ENCODE results near the gene MYO19.
A peak's percentile ranks its signal among the peaks of the same experiment; 100 is the strongest.

Gene MYO19

GRCh38 chr17:36534840-36535668 lies at the start of gene MYO19, which contains the start of gene PIGW:
TSS of gene MYO19 (minus strand) at chr17:36534868. CDS start at chr17:36532538, 2,330 bp downstream.
TSS of gene PIGW (plus strand) at chr17:36534987. CDS start at chr17:36537102, 2,115 bp downstream.
- peak; percentile 76 for DNase-seq

- DNase-seq: no peak
Observed at GRCh38 chr17:36583787-36584186, 49.1 kb upstream of the MYO19 start.

GRCh38 chr17:36578671-36579070 lies 44.0 kb upstream of the MYO19 start:
- no peak for DNase-seq

GRCh38 chr17:36576793-36577192 lies 42.1 kb upstream of the MYO19 start:
- no peak for DNase-seq

- DNase-seq: no peak
Observed at GRCh38 chr17:36575028-36575427, 40.4 kb upstream of the MYO19 start.

GRCh38 chr17:36566081-36566480 lies 31.4 kb upstream of the MYO19 start:
- DNase-seq: no peak

GRCh38 chr17:36553459-36553858 lies 18.8 kb upstream of the MYO19 start:
- DNase-seq: no peak

- DNase-seq: no peak
Observed at GRCh38 chr17:36550491-36551417, 16.1 kb upstream of the MYO19 start.

GRCh38 chr17:36547776-36548175 lies 13.1 kb upstream of the MYO19 start:
- no peak for DNase-seq

- DNase-seq: no peak
Observed at GRCh38 chr17:36546418-36547093, 11.9 kb upstream of the MYO19 start.

- DNase-seq: peak; percentile 94
Observed at GRCh38 chr17:36545465-36546417, 11.1 kb upstream of the MYO19 start.

- DNase-seq: no peak
Observed at GRCh38 chr17:36545077-36545464, 10.4 kb upstream of the MYO19 start.

GRCh38 chr17:36544307-36545076 lies 9.8 kb upstream of the MYO19 start, which contains the start of gene GGNBP2:
TSS of gene GGNBP2 (plus strand) at chr17:36544919. CDS start at chr17:36545725, 806 bp downstream.
- peak; percentile 70 for DNase-seq

GRCh38 chr17:36544044-36544306 lies 9.3 kb upstream of the MYO19 start:
- no peak for DNase-seq

- DNase-seq: no peak
Observed at GRCh38 chr17:36542755-36543154, 8.1 kb upstream of the MYO19 start.

GRCh38 chr17:36540696-36541095 lies 6.0 kb upstream of the MYO19 start:
- no peak for DNase-seq

GRCh38 chr17:36535669-36536081 lies 1.0 kb upstream of the MYO19 start:
- DNase-seq: no peak

GRCh38 chr17:36533935-36534839 lies 481 bp downstream of the MYO19 start:
- peak; percentile 64 for DNase-seq

GRCh38 chr17:36532435-36532975 lies 2.2 kb downstream of the MYO19 start:
- DNase-seq: no peak

GRCh38 chr17:36529121-36529520 lies 5.5 kb downstream of the MYO19 start:
- no peak for DNase-seq
